ENCODE data around the gene SPSB4. TPM values are rescaled to one million over a fixed set of nuclear protein-coding genes. Genes with fewer than 3 reads are reported as not detected.
"Not testable (repeated sequence)": the region's sequence is repeated elsewhere in the genome, so short reads cannot be mapped to it uniquely, and the experiment has no call there.

Gene SPSB4
- total RNA-seq, 1 donor from 2014 or later: 0.58 TPM

DNA sequence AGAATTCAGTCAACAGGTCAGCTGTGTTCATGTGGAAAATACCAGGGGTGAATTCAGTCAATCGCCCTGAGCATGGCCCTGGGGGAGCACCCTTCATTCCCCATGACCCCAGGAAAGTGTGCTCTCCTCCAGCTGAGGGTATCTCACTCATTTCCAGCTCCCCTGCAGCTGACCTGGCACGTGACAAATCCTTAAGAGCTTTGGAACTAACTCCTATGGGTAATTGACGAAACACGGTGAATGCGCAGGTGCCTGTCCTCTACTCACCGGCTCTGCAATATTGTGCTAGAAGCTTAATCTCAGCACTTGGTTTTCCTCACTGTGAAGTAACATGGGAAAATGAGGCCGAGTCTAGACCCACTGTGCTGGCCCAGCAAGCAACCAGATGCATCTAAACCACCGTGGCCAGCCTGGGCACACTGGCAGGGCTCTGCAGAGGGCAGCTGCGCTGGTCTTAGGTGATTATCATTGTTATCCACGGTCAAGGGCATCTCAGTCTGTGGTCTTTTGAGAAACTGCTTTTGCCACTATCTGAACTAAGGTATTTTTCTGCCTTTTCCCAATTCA, 63.1 kb downstream of the SPSB4 start:
- no peak overlapping the region for H3K4me3 ChIP-seq (ENCODE audit: low read depth, low read length)
- TF ChIP-seq CTCF (conservative IDR thresholded peaks at IDR 0.05; ENCODE audit: low read depth, low read length): no peak
- no peak for DNase-seq (ENCODE audit: low read depth)

DNA sequence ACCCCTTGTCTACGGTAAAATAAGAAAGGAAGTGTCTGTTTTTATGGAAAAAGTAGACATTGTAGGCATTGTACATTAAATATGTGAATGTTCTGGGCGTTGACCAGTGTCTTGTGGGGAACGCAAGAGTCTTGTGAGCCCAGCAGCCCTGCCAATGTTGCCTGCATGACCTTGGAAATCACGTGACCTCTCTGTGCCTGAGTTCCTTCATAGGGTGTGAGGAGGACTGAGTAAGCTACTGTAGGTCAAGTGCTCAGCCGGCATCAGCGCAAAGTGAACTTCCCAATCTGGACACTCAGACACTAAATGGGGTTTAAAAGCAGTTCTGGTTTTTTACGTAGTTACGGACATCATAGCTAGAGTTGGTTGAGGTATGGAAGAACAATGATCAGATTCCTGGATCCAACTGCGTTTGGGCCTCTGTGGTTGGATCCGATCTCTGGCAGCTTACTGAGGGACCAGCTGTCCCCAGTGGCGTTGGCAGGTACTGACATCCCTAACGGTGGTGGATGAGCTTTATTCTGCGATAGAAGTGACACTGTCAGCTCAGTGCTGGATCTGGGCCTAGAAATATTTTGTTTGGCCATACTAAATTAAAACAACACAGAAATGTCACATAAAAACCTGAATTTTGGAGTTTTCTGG, 63.8 kb downstream of the SPSB4 start:
- TF ChIP-seq CTCF (conservative IDR thresholded peaks at IDR 0.05; ENCODE audit: low read depth, low read length): peak; percentile 37
- no peak overlapping the region for H3K4me3 ChIP-seq (ENCODE audit: low read depth, low read length)
- DNase-seq (ENCODE audit: low read depth): no peak

DNA sequence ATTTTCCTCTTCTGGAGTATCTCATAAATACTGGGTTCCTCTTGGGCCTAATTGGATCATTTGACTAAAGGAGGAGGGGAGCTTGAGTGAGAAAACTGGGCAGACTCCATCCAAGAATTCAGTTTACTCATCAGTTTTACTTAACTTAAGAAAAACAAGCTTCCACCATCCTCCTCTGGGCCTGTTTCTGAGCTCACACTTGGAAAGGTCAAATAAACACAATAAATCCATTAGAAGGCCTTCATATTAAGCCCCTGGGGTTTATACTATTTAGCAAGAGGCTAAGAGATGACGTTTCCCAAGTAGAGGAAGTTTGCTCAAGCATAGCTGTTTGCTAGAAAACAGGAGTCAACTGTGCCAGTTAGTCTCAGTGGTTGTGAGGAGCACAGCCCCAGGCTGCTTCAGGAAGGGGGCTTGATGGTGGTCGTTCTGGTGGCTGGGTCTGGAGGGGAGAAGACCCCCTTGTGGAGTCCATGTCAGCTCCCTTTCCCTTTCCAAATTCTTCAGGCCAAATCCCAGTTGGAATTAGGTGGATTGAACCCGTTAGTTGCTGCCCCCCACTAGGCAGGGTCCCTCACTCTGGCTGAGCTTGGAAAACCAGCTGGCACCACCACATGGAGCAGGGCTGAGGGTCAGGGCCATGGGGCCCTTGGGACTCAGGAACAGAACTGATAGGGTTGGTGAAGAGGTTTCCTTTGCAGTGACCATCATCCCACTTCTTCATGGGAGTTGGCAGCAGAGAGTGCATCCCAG, 64.8 kb downstream of the SPSB4 start:
- TF ChIP-seq CTCF (conservative IDR thresholded peaks at IDR 0.05; ENCODE audit: low read depth, low read length): no peak
- DNase-seq (ENCODE audit: low read depth): peak; percentile 41
- no peak overlapping the region for H3K4me3 ChIP-seq (ENCODE audit: low read depth, low read length)

- no peak for DNase-seq (ENCODE audit: low read depth)
- no peak for TF ChIP-seq CTCF (conservative IDR thresholded peaks at IDR 0.05; ENCODE audit: low read depth, low read length)
- H3K4me3 ChIP-seq (ENCODE audit: low read depth, low read length): no peak overlapping the region
These were observed 65.6 kb downstream of the SPSB4 start for GRCh38 chr3:141116721-141117120.

DNA sequence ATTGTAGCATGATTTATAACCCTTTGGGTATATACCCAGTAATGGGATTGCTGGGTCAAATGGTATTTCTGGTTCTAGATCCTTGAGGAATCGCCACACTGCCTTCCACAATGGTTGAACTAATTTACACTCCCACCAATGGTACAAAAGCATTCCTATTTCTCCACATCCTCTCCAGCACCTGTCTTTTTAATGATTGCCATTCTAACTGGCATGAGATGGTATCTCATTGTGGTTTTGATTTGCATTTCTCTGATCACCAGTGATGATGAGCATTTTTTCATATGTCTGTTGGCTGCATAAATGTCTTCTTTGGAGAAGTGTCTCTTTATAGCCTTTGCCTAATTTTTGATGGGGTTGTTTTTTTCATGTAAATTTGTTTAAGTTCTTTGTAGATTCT, 66.8 kb downstream of the SPSB4 start:
- DNase-seq (ENCODE audit: low read depth); H3K4me3 ChIP-seq (ENCODE audit: low read depth, low read length): not testable (repeated sequence)

DNA sequence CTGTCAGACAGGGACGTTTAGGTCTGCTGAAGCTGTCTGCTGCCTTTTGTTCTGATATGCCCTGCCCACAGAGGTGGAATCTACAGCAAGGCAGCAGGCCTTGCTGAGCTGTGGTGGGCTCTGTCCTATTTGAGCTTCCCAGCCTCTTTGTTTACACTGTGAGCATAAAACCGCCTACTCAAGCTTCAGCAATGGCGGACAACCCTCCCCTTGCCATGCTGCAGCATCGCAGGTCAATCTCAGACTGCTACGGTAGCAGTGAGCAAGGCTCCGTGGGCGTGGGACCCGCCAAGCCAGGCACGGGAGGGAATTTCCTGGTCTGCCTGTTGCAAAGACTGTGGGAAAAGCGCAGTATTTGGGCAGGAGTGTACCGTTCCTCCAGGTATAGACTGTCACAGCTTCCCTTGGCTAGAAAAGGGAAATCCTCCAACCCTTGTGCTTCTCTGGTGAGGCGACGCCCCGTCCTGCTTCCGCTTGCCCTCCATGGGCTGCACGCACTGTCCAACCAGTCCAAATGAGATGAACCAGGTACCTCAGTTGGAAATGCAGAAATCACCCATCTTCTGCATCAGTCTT, 71.4 kb downstream of the SPSB4 start:
- DNase-seq (ENCODE audit: low read depth): no peak
- TF ChIP-seq CTCF (conservative IDR thresholded peaks at IDR 0.05; ENCODE audit: low read depth, low read length): no peak
- H3K4me3 ChIP-seq (ENCODE audit: low read depth, low read length): no peak overlapping the region

- no peak for DNase-seq (ENCODE audit: low read depth)
- no peak overlapping the region for H3K4me3 ChIP-seq (ENCODE audit: low read depth, low read length)
- no peak for TF ChIP-seq CTCF (conservative IDR thresholded peaks at IDR 0.05; ENCODE audit: low read depth, low read length)
These were observed 72.7 kb downstream of the SPSB4 start for GRCh38 chr3:141123677-141124410.

Measured in epithelial cell of proximal tubule (primary cell).